RKO (cell line): ENCODE measurements around the gene ASB4.

Experiments
- DNase-seq: peaks from one replicate; pipeline ENCODE4 v3.0.0-alpha.2; 2016; ENCODE audit warnings: low spot score

The ASB4 gene

DNA sequence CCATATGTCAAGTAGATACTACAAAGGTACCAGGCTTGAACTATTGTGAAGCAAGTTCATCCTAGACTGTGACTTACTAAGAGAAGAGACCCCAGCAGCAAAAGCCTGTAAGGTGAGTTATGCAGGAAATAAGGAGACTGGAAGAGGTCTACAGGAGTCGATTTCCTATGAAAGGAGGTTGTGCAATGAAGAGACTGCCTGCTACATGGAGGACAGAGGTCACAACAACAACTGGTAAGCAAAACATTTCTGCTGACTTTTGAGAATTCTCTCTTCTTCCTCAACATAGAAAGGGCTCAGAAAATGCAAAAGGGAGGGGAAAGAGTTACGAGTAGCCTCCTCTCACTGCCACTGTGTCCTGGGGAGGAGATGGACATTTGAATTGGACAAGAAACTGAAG lies 68.2 kb downstream of the ASB4 start:
- no peak for DNase-seq

DNA sequence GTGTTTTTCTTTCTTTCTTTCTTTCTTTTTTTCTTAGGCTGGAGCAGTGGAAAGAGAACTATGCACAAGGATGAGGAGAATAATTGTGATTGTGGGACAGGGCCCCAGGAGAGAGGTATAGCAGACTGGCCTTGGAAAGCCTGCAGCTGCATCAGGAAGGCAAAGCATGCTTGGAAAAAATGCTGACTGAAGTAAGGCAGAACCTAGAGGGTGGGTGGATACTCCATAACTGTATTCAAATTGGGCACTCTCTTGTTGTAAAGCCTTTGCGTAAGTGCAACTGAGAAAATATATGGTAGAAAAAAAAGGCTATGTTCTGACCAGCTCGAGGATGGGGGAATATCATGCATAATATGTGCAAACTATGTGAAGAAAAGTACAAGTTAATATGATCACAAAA lies 71.0 kb downstream of the ASB4 start:
- no peak for DNase-seq

DNA sequence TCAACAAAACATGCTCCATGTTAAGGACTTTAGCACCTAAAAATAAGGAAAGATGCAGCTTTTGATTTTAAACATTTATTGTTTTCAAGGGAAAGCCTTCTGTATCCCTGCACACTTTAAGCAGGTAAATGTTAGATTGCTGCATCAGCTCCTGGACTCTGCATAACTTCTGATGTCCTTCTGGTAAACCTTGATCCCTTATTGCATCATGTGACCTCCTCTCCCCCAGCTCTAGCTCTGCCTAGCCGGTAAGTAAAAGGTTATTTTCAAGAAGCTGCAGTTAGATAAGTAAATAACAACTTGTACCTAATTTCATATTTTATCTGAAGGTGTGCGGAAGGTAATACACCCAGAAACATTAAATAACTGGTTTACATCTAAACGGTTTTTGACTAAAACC lies 73.1 kb downstream of the ASB4 start:
- no peak for DNase-seq

DNA sequence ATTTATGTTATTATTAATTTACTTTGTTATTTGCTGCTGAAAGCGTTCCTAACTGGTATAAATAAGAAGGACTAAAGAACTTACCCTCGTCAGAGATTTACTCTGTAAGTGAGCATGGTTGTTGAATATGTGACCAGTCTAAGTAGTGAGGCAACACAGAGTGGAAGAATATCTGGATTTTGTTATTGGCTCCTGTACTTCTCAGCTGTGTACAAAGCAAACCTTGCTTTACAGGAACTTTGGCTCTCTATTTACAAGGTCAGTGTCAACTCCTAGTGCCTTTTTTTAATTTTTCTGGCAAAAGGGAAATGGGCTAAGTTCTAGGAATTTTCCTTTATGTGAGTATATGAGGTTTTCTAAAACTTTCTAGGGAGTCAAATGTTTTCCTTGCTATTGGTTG lies 74.9 kb downstream of the ASB4 start:
- DNase-seq, result no peak

DNA sequence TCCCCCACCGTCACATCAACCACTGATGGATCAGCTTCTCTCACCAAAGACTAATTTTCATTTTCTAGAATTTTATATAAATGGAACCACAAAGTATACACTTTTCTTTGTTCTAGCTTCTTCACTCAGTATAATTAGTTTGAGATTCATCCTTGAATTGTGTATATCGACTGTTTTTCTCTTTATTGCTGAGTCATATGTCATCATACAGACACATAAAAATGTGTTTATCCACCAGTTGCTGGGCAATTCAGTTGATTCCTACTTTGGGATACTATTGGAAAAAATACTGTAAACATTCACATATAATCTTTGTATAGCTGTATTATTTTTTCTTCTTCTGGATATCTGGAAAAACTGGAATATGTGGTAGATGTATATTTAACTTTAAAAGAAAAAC lies 84.0 kb downstream of the ASB4 start:
- DNase-seq, result no peak

DNA sequence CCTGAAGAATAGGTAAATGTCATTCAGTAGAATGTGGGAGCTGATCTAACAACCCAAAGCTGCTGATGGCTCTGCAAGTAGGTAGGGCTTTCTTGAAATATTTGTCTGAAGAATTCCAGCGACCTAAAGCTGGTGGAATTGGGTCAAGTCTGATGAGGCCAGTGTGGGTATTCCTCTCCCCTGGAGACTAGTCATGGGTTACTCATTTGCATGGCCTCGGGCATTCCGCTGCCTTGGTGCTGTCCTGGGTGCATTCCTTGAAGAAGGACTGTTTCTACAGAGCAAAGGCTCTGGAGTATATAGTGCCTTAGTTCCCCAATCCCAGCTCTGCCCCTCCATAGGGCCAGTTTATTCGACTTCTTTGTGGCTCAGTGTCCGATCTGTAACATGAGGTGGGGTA lies 91.4 kb downstream of the ASB4 start:
- DNase-seq, result no peak

DNA sequence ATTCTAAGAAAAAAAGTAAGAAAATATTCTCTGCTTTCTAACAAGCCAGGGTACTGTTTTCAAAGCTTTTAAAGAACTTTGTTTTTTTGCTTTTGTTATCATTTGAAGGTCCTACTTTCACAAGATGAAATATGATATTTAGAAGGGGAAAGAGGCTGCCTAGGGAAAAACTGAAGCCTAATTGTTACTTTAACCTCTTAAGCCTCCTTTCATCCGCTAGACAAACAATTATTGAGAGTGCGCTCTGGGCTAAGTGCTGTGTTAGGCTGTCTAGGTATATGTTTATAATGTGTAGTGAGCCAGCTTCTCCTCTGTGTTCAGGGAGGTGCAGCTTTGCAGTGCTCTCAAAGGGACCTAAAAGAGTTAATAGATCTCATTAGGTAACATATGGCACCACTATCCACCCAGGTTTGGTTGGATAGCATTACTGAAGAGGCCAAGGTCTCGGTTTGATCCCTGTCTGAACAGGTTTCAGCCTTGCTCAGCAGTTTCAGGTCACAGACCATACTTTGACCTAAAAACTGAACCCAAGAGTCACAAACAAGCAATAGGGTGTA lies 92.6 kb downstream of the ASB4 start:
- no peak for DNase-seq

DNA sequence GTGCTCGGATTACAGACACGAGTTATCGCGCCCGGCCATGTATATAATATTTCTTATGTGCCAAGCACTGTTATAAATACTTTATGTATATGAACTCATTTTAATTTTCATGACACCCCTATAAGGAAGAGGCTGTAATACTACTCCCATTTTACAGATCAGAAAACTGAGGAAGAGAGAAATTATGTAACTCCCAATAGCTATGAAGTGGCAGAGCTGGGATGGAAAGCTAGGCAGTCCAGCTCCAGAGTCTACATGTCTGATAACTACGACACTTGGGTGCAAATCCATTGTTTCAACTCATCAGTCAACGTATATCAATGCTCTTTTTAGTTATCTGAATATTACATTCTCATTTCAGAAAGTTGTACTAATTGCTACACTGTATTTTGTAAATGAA lies 93.6 kb downstream of the ASB4 start:
- no peak for DNase-seq

DNA sequence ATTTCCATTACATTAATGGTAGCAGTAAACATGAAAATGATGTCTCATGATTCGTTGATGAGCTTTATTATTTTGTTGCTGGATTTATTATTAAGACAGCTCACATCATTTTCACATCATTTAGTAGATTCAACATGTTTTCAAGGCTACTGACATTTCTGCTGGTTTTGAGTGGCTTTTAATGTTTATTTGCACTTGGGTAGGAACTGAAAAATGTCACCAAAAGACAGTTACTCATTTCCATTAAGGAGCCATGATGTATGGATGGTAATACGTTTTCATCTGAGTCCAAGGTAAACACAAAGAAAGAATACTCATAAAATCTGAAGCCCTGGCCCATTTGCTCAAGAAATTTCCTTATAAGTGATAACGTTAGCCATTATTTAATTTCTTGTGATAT lies 95.7 kb downstream of the ASB4 start:
- DNase-seq, result no peak

DNA sequence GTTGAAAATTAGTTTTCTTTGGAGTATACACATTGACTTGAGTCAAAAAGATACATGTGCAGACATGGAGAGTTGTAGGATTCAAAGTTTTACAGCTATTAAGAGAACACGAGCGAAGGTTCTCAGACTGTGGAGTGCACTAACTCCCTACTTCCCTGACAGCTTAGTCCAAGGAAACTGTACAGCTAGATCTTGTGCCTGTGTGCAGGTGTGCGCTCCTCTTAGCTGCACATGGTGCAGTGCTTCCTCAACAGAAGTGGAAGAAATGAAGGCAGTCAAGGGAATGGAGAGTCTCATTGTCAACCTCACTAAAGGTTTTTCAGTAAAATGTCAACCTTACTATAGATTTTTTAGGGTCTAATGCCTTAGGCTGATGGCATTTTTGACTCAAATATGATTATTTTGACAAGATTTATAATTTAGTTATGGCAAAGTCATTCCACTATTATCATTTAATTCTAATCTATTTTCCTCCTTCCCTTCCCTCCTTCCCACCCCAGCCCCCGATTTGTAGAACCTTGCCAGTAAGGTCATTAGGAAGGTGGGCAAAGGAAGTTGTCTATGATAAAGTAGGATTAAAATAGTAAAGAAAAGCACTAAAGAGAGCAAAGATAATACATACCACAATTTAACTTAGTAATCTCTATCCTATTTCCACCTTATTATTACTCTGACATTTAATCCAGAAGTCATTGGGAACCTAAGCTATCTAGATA lies 97.0 kb downstream of the ASB4 start:
- DNase-seq, result no peak

DNA sequence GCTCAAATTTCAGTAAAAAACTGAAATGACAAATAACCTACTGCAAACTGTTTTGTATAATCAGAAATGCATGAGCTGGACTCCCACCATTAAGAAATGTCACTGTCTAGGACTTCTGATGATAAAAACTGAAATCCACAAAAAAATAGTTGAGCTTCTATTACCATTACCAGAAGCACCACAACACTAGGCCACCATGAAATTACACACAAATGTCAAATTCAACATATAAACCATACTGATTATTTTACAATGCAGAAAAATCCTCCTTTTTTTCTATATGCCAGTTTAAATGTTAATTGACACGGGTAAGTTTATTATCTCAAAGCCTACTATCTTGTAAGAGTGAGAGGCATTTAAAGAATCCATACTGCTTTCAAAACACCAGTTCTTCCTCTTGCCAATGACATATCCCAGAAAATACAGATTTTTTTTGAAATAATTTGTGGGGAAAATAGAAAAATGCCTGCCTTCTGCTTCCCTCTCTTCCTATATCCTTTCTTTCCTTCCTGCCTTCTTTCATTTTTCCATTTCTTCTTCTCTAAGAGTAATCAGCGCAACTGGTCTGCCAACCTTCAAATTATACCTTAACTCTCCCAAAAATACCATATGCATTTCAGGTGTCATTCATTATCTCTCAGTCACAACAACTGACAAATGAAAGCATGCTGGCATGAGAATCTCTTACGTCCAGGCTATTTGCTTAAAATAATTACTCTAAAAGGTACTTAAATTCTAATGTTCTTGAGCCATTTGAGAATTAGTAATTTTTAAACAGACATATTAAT lies 98.3 kb downstream of the ASB4 start:
- DNase-seq, result no peak

DNA sequence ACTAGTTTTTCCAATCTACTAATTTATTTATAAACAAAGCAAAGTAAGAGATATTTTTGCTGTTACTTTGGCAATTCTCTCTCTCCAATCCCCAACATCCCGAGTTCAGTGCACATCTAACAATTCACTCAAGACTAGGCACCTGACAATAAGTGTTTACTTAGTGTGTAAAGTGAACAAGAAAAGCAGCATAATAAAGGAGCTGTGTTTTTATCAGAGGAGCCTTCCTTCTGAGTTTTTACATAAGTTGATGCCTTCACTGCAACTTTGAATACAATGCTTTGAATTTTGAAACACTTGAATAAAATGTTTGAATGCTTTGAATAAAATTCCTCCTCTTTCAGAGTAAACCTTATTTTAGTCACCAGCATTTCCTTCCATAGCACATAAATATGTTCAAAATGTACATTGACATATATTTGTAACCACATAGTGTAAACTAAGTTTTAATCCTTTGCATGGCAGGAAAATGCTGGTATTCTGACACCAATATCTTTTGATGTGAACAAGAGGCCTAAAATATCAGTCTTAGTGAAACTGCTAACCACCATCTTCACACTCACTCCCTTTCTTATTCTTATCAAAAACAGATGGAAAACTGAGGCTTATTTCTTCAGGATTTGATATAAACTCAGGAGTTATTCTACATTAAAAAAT lies 99.2 kb downstream of the ASB4 start:
- no peak for DNase-seq

DNA sequence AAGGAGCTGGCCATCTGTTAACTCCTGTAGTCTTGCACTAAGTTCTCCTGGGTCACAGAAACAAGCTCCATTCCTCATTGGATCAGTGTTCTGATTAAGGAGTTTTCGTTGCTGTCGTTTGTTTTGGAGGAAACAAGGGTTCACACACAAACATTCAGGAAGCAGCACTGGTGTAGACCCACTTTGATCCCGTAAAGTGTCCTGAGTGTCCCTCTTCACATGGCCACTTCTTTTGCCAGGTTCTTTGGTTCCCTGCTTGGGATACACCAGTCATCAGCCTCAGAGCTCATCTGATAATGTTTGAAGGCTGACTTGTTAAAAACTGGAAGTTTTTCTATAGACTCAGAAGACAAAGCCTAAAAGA lies 99.7 kb downstream of the ASB4 start:
- no peak for DNase-seq

DNA sequence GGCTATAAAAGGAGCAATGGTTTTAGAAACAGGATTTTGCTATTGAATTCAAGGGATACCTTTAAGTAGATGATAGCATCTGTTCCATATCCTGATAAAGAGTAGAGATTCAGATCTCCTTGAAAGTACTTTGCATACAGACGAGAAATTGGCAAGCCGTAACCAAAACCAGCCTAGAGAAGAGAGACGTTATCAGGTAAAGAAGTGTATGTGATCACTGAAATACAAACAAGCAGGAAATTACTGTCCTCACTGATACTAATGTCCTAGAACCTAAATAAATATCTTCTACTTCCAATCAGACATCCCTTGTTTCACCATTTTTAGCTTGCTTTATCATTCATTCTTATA lies 101.2 kb downstream of the ASB4 start:
- no peak for DNase-seq

DNA sequence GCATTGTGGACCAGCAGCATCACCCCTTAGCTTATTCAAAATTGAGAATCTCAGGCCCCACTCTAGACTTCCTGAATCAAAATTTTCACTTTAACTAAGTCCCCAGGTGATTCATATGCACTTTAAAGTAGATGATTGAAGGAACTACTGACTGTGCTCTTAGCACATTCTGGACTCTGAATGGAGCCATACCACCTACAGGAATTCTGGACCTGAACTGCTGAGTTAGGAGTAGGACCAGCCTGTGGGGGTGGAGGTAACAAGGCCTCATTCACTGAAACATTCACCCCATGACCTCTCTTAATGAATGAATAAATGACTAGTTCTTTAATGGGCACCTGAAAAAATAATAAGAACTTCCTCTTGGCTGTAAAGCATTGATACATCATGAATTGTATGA lies 103.3 kb downstream of the ASB4 start:
- no peak for DNase-seq

DNA sequence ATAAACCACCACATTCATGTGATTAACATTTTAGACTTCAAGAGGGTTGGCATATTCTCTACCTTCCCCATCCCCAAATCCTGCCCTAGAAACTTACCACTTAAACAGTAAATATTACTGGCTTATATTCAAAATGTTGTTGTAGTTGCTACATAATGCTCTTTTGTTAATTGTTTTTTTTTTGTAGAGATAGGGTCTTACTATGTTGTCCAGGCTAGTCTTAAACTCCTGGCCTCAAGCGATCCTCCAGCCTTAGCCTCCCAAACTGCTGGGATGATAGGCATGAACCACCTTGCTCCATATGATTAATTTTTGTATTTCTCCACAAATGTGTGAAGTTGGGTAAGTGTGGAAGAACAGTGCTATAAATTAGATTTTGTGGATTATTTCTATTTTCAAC lies 104.0 kb downstream of the ASB4 start:
- DNase-seq, result no peak
